ENCODE data around the gene STYXL1. TPM values are rescaled to one million over a fixed set of nuclear protein-coding genes. Genes with fewer than 3 reads are reported as not detected.

Gene STYXL1
- total RNA-seq, 1 experiment from 2014 or later = 30.5 TPM

DNA sequence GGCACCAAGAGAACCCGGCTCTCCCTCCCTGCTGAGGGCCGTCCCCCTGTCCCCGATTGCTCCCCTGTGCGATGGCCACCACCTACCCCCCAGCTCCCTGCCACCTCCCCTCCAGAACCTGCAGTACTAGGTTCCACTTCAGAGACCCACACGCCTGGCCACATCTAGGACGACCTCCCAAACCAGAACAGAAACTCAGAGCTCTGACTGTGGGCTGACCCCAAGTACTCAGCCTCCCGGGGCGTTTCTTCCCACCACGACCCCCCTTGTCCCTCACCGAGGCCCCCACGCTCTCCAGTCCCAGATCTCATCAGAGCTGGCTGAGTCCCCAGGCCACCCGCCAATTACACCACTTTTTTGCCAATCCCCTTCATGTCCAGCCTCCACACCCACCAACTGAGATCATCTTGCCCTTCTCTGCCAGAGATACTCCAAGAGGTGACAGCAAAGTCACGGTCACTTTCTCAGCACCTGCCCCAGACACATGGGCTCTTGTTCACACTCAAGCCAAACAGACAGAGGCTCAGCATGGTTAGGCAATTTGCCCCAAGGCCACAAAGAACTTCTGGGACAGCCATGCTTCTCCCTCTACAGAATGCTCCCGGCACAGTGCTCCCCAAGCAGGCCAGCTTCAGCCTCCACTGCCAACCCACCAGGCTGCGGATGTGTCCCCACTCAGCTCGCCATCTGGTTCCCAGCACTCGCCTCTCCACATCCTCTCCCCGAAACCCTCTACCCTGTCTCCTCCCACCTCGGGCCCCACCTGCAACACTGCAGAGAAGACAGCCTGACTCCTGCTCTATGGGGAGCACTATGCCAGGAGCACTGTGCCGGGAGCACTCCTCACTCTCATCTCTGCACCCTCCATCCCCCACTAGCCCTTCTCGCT, 58.1 kb downstream of the STYXL1 start:
- Histone ChIP-seq H4K20me1 (ENCODE audit: insufficient read depth, low read depth, low read length) (no peaks in the 10 kb centered on the region), H3K27me3 (ENCODE audit: low read length) (no peaks in the 10 kb centered on the region), H3K36me3 (ENCODE audit: insufficient read depth, low read length) (no peaks in the 10 kb centered on the region), H3K79me2 (ENCODE audit: low read length) (peaks cover 8% of the 10 kb centered on the region), H3K4me1 (ENCODE audit: low read length) (peaks cover 6% of the 10 kb centered on the region), H3K9me3 (ENCODE audit: low read length) (no peaks in the 10 kb centered on the region), H3K4me3 (ENCODE audit: low read length) (no peak overlapping the region), H2AFZ (ENCODE audit: low read length) (no peak overlapping the region), H3K9ac (ENCODE audit: low read length) (no peak overlapping the region), H3K27ac (ENCODE audit: low read length) (no peak overlapping the region), H3K4me2 (ENCODE audit: low read depth, low read length, poor library complexity, severe bottlenecking) (no peak overlapping the region), H3K9me2 (replicated peaks; ENCODE audit: insufficient read depth, low read length) (no peaks in the 10 kb centered on the region)
- DNase-seq = no peak

DNA sequence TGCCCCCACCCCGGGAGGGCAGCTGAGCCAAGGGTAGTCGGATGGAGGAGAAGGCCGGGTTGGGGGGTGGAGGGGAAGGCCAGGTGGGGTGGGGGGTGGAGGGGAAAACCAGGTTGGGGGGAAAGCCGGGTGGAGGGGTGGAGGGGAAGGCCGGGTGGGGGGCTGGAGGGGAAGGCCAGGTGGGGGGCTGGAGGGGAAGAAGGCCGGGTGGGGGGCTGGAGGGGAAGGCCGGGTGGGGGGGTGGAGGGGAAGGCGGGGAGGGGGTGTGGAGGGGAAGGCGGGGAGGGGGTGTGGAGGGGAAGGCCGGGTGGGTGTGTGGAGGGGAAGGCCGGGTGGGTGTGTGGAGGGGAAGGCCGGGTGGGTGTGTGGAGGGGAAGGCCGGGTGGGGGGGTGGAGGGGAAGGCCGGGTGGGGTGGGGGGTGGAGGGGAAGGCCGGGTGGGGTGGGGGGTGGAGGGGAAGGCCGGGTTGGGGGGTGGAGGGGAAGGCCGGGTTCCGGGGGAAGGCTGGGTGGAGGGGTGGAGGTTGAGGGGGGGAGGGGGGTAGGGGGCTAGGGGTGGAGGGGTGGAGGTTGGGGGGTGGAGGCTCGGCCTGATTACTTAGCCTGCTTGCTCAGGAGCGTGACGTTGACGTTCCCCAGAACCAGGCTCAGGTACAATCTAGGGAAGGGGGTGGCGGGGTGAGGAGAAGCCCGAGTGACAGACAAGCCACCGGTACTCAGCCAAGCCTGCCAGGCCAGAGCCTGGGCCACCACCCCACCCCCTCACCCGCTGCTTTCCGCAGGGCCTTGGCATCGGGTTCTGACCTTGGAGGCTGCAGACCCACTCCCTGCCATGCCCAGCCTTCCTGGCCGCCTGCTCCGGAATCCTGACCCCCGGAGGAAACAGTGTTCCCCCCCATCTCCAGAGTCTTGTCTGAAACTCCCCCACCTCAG, 59.0 kb downstream of the STYXL1 start:
- no peak overlapping the region for H3K4me3 ChIP-seq (ENCODE audit: low read length)
- H3K27ac ChIP-seq (ENCODE audit: low read length) = no peak overlapping the region
- H3K9ac ChIP-seq (ENCODE audit: low read length) = no peak overlapping the region

GRCh38 chr7:75987805-75988567, 59.8 kb downstream of the STYXL1 start:
- Histone ChIP-seq H3K36me3 (ENCODE audit: insufficient read depth, low read length) (no peaks in the 10 kb centered on the region), H3K4me2 (ENCODE audit: low read depth, low read length, poor library complexity, severe bottlenecking) (no peak overlapping the region), H3K27me3 (ENCODE audit: low read length) (no peaks in the 10 kb centered on the region), H3K9ac (ENCODE audit: low read length) (no peak overlapping the region), H2AFZ (ENCODE audit: low read length) (no peak overlapping the region), H4K20me1 (ENCODE audit: insufficient read depth, low read depth, low read length) (no peaks in the 10 kb centered on the region), H3K27ac (ENCODE audit: low read length) (no peak overlapping the region), H3K4me3 (ENCODE audit: low read length) (no peak overlapping the region), H3K79me2 (ENCODE audit: low read length) (no peaks in the 10 kb centered on the region; the same call in 1 of the 2 replicates), H3K4me1 (ENCODE audit: low read length) (no peaks in the 10 kb centered on the region; the same call in 1 of the 2 replicates), H3K9me2 (replicated peaks; ENCODE audit: insufficient read depth, low read length) (no peaks in the 10 kb centered on the region), H3K9me3 (ENCODE audit: low read length) (no peaks in the 10 kb centered on the region)
- no peak for DNase-seq

More for the DNA sequence above, 59.0 kb downstream of the STYXL1 start:
- Histone ChIP-seq H3K4me1 (ENCODE audit: low read length) (peaks cover 6% of the 10 kb centered on the region), H2AFZ (ENCODE audit: low read length) (no peak overlapping the region), H4K20me1 (ENCODE audit: insufficient read depth, low read depth, low read length) (no peaks in the 10 kb centered on the region), H3K9me2 (replicated peaks; ENCODE audit: insufficient read depth, low read length) (no peaks in the 10 kb centered on the region), H3K27me3 (ENCODE audit: low read length) (no peaks in the 10 kb centered on the region), H3K36me3 (ENCODE audit: insufficient read depth, low read length) (no peaks in the 10 kb centered on the region), H3K79me2 (ENCODE audit: low read length) (peaks cover 4% of the 10 kb centered on the region), H3K9me3 (ENCODE audit: low read length) (no peaks in the 10 kb centered on the region), H3K4me2 (ENCODE audit: low read depth, low read length, poor library complexity, severe bottlenecking) (no peak overlapping the region)
- DNase-seq = no peak

DNA sequence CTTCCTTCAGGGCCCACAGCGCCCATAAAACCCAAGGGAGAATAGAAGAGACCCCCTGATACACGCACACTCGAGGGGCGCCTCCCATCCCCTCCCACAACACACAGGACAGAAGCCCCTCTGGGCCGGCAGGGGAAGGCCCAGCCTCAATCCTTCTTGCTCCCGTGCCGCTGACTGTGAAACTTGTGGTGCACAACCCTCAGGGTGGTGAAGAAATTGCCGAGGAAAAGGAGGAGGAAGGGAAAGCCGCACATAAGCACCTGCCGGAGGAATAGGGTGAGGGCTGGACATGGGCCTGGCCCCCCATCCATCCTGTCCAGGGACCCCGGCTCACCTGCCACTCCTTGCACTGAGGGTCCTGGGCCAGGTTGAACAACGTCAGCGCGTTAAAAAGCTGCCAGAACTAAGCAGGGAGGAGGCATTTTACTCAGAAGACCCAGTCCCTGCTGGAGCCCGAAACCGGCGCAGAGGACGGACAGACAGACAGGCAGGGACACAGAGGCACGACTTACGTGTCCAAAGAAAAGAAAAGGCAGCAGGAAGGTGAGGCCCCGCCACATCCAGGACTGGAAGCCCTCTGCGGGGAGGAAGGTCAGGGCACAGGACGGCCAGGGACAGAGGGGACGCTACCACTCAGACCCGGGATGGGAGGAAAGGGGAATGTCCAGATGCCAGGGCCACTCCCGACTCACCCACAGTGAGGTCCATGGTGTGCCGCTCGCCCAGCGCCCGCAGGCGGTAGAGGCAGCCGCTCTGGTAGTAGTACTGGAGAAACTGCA, 60.6 kb downstream of the STYXL1 start:
- H3K36me3 ChIP-seq (ENCODE audit: insufficient read depth, low read length) = no peaks in the 10 kb centered on the region
- H3K9me2 ChIP-seq (replicated peaks; ENCODE audit: insufficient read depth, low read length) = no peaks in the 10 kb centered on the region
- no peak overlapping the region for H2AFZ ChIP-seq (ENCODE audit: low read length)
- no peaks in the 10 kb centered on the region for H3K4me1 ChIP-seq (ENCODE audit: low read length)
- no peaks in the 10 kb centered on the region for H3K27me3 ChIP-seq (ENCODE audit: low read length)
- H4K20me1 ChIP-seq (ENCODE audit: insufficient read depth, low read depth, low read length) = no peaks in the 10 kb centered on the region
- DNase-seq = no peak
- no peaks in the 10 kb centered on the region for H3K79me2 ChIP-seq (ENCODE audit: low read length)
- no peak overlapping the region for H3K4me2 ChIP-seq (ENCODE audit: low read depth, low read length, poor library complexity, severe bottlenecking)
- no peaks in the 10 kb centered on the region for H3K9me3 ChIP-seq (ENCODE audit: low read length)
- H3K27ac ChIP-seq (ENCODE audit: low read length) = no peak overlapping the region
- no peak overlapping the region for H3K4me3 ChIP-seq (ENCODE audit: low read length)
- H3K9ac ChIP-seq (ENCODE audit: low read length) = no peak overlapping the region

DNA sequence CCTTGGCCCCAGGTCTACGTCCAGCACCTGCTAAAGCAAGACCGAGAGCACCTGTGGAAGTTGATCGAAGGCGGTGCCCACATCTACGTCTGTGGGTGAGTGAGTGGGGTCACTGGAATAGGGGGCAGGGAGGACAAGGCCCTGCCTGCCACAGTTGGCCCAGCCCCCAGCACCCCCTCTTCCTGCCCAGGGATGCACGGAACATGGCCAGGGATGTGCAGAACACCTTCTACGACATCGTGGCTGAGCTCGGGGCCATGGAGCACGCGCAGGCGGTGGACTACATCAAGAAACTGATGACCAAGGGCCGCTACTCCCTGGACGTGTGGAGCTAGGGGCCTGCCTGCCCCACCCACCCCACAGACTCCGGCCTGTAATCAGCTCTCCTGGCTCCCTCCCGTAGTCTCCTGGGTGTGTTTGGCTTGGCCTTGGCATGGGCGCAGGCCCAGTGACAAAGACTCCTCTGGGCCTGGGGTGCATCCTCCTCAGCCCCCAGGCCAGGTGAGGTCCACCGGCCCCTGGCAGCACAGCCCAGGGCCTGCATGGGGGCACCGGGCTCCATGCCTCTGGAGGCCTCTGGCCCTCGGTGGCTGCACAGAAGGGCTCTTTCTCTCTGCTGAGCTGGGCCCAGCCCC, 61.5 kb downstream of the STYXL1 start:
- no peak overlapping the region for H2AFZ ChIP-seq (ENCODE audit: low read length)
- no peaks in the 10 kb centered on the region for H3K27me3 ChIP-seq (ENCODE audit: low read length)

DNA sequence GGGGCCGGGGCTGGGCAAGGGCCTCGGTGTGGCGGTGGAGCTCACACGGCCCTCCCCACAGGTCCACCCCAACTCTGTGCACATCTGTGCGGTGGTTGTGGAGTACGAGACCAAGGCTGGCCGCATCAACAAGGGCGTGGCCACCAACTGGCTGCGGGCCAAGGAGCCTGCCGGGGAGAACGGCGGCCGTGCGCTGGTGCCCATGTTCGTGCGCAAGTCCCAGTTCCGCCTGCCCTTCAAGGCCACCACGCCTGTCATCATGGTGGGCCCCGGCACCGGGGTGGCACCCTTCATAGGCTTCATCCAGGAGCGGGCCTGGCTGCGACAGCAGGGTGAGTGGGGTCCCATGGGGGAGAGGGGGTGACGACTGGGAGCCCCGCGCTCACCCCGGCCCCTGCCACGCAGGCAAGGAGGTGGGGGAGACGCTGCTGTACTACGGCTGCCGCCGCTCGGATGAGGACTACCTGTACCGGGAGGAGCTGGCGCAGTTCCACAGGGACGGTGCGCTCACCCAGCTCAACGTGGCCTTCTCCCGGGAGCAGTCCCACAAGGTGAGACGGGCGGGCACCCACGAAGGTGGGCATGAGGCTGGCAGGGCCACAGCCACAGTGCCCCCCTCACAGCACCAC, 62.2 kb downstream of the STYXL1 start:
- no peak overlapping the region for H3K4me3 ChIP-seq (ENCODE audit: low read length)
- no peaks in the 10 kb centered on the region for H3K9me2 ChIP-seq (replicated peaks; ENCODE audit: insufficient read depth, low read length)
- no peaks in the 10 kb centered on the region for H3K79me2 ChIP-seq (ENCODE audit: low read length)
- no peaks in the 10 kb centered on the region for H3K36me3 ChIP-seq (ENCODE audit: insufficient read depth, low read length)
- no peaks in the 10 kb centered on the region for H3K9me3 ChIP-seq (ENCODE audit: low read length)
- no peak for DNase-seq
- no peak overlapping the region for H3K4me2 ChIP-seq (ENCODE audit: low read depth, low read length, poor library complexity, severe bottlenecking)
- H4K20me1 ChIP-seq (ENCODE audit: insufficient read depth, low read depth, low read length) = no peaks in the 10 kb centered on the region
- no peak overlapping the region for H3K27ac ChIP-seq (ENCODE audit: low read length)
- no peaks in the 10 kb centered on the region for H3K27me3 ChIP-seq (ENCODE audit: low read length)
- H2AFZ ChIP-seq (ENCODE audit: low read length) = no peak overlapping the region
- no peak overlapping the region for H3K9ac ChIP-seq (ENCODE audit: low read length)
- H3K4me1 ChIP-seq (ENCODE audit: low read length) = no peaks in the 10 kb centered on the region

More for the DNA sequence above, 61.5 kb downstream of the STYXL1 start:
- Histone ChIP-seq H3K36me3 (ENCODE audit: insufficient read depth, low read length) (no peaks in the 10 kb centered on the region), H3K79me2 (ENCODE audit: low read length) (no peaks in the 10 kb centered on the region), H3K9me2 (replicated peaks; ENCODE audit: insufficient read depth, low read length) (no peaks in the 10 kb centered on the region), H4K20me1 (ENCODE audit: insufficient read depth, low read depth, low read length) (no peaks in the 10 kb centered on the region), H3K9ac (ENCODE audit: low read length) (no peak overlapping the region), H3K4me3 (ENCODE audit: low read length) (no peak overlapping the region), H3K4me1 (ENCODE audit: low read length) (no peaks in the 10 kb centered on the region), H3K4me2 (ENCODE audit: low read depth, low read length, poor library complexity, severe bottlenecking) (no peak overlapping the region), H3K27ac (ENCODE audit: low read length) (no peak overlapping the region), H3K9me3 (ENCODE audit: low read length) (no peaks in the 10 kb centered on the region)
- no peak for DNase-seq

- no peak overlapping the region for H3K9ac ChIP-seq (ENCODE audit: low read length)
- H4K20me1 ChIP-seq (ENCODE audit: insufficient read depth, low read depth, low read length) = no peaks in the 10 kb centered on the region
- no peak overlapping the region for H2AFZ ChIP-seq (ENCODE audit: low read length)
- no peaks in the 10 kb centered on the region for H3K4me1 ChIP-seq (ENCODE audit: low read length)
- H3K27me3 ChIP-seq (ENCODE audit: low read length) = no peaks in the 10 kb centered on the region
- DNase-seq = no peak
- no peak overlapping the region for H3K4me3 ChIP-seq (ENCODE audit: low read length)
- H3K9me3 ChIP-seq (ENCODE audit: low read length) = no peaks in the 10 kb centered on the region
- H3K27ac ChIP-seq (ENCODE audit: low read length) = no peak overlapping the region
- no peaks in the 10 kb centered on the region for H3K9me2 ChIP-seq (replicated peaks; ENCODE audit: insufficient read depth, low read length)
- no peak overlapping the region for H3K4me2 ChIP-seq (ENCODE audit: low read depth, low read length, poor library complexity, severe bottlenecking)
- no peaks in the 10 kb centered on the region for H3K79me2 ChIP-seq (ENCODE audit: low read length)
- no peaks in the 10 kb centered on the region for H3K36me3 ChIP-seq (ENCODE audit: insufficient read depth, low read length)
Observed at GRCh38 chr7:75985009-75985517, 62.7 kb downstream of the STYXL1 start.
